ENCODE results near the gene FAM20C.
A peak's percentile ranks its signal among the peaks of the same experiment; 100 is the strongest.
"Not testable (repeated sequence)": the region's sequence is repeated elsewhere in the genome, so short reads cannot be mapped to it uniquely, and the experiment has no call there.

FAM20C gene

GRCh38 chr7:192701-193480 is 520 bp downstream of the FAM20C start:
- DNase-seq (ENCODE audit: low spot score) = peak; percentile 52

DNA sequence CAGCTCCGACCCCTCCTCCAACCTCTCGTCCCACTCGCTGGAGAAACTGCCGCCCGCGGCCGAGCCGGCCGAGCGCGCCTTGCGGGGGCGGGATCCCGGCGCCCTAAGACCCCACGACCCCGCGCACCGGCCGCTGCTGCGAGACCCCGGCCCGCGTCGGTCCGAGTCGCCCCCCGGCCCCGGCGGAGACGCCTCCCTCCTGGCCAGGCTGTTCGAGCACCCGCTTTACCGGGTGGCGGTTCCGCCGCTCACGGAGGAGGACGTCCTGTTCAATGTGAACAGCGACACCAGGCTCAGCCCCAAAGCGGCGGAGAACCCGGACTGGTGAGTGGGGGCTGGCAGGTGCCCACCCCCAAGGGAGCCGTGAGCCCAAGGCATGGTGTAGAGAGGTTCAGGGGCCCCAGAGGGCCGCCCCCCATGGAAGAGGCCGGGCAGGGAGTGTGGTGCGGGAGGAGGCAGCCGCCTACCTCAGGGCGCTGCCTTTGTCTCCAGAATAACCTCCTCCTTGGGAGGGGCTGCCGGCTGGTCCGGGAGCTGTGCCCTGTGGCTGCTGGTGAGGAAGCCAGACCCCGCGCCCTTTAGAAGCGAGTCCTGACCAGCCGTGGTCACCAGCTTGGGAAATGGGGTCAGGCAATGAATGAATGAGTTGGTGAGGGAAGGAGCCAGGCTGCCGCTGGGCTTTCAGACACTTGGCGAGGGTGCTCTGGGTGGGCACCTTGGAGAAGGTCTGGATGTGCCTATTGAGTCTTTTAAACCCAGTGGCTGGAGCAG is 1.3 kb downstream of the FAM20C start:
- DNase-seq (ENCODE audit: low spot score) = peak; percentile 49

DNA sequence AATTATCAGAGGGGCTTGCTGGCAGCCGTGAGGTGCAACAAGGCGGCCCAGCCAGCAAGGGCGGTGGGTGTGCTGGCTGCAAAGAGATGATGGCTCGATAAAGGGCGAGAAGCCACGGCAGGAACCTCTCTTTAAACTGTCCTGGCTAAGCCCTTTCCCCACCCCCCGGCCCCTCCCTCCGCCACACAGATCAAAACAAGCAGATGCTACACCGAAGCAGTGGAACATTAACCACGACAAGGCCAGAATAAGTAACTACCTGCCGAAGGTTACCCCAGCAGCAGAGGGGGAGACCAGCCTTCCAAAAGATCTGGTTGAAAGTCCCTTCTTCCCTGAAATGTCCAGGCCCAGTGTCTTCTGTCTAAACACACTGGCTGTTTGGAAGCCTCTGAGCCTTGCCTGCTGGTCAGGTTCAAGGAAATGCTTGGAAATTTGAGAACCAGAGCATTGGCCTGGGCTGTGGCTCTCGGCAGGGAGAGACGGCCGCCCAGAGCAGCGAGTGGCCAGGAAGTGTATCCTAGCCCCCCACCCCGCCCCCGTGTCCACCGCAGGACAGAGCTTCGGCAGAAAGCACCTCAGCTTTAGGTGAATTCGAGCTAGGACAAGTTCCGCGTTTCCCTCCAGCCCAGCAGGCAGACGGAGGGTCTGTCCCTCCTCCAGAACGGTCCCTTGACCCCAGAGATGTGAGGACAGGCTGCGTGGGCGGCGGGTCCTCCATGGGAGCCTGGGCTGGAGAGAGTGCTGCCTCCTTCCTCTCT is 2.1 kb downstream of the FAM20C start:
- DNase-seq (ENCODE audit: low spot score) = peak; percentile 75

GRCh38 chr7:195010-195829 is 2.8 kb downstream of the FAM20C start:
- DNase-seq (ENCODE audit: low spot score) = no peak

GRCh38 chr7:195830-196128 is 3.4 kb downstream of the FAM20C start:
- no peak for DNase-seq (ENCODE audit: low spot score)

DNA sequence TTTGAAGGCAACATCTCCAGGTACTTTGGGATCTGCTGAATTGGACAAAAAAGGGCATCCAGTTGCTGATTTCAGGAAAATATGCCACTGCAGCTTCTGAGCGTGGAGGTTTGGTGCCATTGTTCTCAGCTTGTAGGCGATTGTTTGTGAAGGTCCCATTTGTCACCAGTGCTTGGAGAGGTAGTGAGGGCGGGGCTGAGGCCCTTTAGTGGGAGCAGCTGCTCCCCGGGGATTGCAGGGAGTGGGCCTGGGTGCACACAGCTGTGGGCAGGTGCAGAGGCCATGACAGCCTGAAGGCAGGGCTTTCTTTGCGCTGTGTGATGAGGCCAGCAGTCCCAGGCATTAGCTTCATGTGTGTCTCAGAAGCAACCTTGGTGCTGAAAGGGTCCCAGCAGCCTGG is 3.9 kb downstream of the FAM20C start:
- DNase-seq (ENCODE audit: low spot score) = no peak

DNA sequence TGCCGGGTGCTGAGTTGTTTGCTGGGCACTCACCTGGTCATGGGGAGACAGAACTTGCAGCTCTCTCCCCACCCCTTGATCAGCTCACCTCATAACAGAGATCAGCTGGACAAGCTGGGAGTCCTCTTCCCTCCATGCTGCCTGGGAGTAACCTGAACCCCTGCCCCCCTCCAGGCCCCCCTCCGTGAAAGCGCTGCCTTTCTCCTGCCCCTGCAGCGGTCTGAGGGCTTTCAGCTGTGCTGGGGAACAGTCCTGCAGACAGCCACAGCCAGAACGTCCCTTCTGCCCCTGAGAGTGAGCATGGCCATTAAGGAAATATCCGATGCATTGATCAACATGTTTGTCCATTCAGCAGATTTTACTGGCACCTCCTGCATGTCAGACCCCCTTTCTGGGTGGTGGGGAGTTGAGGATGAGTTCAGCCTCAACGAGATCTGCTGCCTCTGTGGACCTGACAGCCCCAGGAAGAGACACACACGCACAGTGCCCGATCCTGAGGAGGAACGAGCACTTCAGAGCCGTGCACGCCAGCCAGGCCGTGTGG is 4.5 kb downstream of the FAM20C start:
- DNase-seq (ENCODE audit: low spot score) = no peak

DNA sequence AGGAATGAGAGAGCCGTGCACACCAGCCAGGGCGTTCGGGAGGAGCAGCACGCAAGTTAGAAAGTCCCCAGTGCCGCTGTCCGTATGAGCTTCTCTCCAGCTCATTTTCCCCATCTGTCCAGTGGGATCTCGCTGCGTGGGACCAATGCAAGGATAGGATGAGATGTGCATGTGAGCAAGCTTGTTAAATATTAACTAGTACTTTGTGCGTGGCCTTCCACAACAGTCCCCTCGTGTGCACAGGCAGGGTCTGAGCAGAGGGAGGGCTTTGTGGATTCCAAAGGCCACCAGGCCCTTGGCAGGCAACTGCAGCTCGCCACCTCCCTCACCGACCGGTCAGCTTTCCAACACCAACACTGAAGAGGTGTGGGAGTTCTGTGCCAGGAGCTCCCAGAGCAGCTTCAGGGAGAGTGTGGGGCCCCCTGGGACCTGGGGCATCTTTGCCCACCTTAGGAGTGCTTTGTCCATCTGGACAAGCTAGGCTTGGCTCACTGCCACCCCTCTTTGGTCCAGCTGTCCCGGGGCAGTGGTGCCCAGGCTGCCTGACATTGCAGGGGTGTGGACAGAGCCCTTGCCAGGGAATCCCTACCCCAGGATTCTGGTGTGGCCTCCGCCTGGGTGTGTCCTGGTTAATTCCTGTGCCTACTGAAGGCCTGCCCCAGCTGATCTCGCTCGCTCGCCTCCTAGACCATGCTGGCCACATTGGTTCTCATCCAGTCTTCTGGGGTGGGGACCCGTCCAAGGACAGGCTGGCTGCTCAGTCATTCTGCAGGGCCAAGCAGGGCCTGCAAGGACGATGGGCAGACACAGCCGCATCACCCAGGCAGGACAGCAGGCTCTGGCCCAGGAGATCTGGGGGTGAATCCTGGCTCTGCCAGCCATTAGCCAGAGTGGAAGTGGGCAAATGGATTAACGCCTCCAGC is 5.3 kb downstream of the FAM20C start:
- no peak for DNase-seq (ENCODE audit: low spot score)

DNA sequence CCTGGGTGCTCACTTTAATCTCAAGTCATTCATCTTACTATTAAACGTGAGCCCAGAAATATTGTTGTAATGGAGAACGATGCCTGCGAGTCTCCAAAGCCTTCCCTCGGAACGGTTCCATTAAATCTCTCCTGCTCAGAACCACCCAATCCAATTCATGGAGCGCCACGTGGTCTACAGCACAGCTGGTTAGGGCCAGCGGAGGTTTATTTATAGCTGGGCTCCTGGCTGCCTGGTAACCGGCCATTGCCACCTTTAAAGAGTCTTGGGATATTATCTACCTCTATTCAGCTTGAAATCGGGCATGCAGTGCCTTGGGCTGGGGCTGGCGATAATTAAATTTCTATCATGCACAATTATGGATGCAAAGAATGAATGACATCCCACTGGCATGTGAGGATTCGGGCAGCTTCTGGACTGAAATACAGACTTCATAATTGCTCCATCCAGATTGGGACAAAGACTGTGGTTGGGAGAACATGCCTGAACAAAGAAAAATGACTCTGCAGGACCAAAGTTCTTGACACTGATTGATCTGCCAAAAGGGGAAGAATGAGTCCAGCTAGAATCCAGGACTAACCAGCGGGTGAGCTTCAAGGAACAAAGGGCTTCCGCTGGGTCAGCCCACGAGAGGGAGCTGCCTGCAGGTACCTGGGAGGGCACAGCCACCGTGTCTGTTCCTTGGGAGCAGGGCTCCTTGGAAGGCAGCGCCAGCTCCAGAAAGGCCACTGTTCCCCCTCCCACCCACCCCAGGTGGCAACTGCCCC is 7.3 kb downstream of the FAM20C start:
- DNase-seq (ENCODE audit: low spot score) = no peak

GRCh38 chr7:200290-200689 is 7.9 kb downstream of the FAM20C start:
- DNase-seq (ENCODE audit: low spot score) = no peak

DNA sequence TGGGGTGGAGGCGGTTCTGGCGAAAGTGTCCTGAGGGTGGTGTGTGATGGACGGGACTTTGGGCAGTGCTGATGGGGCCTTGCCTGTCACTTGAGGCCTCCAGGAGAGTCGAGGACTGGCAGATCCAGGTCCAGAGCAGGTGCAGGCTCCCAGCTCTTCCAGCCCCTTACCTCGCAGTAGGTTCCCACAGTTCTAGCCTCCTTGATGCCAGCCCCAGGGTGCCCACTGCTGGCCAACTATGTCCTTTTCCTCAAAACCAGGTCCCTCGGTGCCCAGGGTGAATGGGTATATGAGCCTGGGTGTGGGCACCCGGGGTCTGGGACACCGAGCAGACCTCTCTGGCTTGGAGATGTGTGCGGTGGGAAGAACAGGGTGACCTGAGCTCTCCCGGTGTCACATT is 8.3 kb downstream of the FAM20C start:
- DNase-seq (ENCODE audit: low spot score) = no peak

DNA sequence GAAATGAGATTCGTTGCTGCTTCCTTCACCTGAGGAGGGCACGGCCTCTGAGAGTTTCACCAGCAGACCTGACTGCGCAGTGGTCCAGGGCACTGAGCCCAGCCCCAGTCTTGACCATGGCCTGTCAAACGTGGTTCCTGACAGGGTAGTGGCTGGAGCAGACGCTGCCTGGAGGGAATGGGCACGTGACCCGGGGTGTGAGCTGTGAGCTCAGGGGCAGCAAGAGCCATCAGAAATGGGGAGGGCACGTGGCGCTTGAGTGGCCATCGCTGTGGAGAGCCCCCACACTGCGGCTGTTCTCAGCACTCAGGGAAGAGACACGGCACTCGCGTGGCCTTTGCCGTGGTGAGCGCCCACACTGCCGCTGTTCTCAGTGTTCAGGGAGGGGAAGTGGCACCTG is 12.0 kb downstream of the FAM20C start:
- DNase-seq (ENCODE audit: low spot score) = no peak

DNA sequence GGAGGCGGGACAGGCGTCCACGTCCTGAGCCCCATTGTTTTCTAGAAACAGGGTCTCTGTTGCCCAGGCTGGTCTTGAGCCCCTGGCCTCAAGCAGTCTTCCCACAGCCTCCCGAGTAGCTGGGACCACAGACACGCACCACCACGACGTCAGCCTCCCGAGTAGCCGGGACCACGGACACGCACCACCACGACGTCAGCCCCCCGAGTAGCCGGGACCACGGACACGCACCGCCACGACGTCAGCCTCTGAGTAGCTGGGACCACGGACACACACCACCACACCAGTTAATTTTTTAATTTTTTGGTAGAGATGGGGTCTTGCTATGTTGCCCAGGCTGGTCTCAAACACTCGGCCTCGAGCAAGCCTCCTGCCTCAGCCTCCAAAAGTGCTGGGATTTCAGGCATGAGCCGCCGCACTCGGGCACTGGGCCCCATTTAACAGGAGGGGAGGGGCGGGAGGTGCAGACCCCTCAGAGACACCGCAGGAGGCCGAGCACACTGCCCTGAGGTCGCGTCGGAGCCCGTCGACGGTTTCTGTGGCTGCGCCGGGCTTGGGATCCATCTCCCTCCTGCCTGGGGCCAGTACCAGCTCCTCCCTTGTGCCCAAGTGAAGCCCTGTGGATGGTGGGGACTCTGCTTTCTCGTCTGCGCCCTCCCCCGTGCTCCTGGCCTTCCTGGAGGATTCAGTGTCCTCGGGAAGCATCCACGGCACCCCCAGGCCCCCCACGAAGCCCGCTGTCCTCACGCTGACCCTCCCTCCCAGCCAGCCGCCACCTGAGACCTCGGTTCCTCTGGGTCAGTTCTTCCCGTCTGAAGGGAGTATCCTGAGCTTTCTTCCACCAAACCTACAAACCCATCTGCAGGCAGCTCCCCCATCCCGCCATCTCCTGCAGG is 13.0 kb downstream of the FAM20C start:
- no peak for DNase-seq (ENCODE audit: low spot score)

- not testable (repeated sequence) for DNase-seq (ENCODE audit: low spot score)
Observed at GRCh38 chr7:206351-206750, 14.0 kb downstream of the FAM20C start.

DNA sequence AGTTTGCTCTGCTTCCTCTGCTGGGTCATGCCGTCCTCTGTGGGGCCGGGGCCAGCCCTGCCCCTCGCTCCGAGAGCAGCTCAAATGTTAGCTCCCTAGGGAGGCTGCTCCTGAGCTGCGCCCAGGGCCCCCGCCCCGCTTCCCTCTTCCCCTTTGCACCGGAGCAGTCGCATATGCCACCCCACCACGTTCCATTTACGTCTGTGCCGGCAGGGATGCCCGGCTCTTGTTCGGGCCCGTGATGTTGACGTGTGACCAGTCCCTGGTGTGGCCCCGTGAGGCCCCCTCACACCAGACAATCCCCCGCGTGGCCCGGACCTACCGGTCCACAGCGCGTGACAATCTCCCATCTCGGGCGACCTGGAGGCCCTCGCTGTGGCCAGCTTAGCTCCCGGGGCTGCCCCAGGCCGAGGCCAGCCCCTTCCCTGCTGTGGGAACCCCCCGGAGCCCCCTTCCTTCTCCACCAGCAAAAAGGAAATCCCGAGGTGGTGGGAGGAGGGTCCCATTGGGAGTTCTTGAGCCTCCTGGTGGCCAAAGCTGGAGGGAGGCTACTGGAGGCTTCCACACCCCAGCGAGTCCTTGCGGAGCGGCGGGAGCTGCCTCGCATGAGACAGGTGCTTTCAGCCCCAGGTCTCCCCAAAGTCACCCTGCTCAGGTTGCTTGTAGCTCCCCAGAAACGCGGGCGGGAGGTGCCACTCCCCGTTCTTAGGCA is 15.2 kb downstream of the FAM20C start:
- no peak for DNase-seq (ENCODE audit: low spot score)

- no peak for DNase-seq (ENCODE audit: low spot score)
Observed at GRCh38 chr7:208130-208673, 15.8 kb downstream of the FAM20C start.

- no peak for DNase-seq (ENCODE audit: low spot score)
Observed at GRCh38 chr7:208816-209215, 16.4 kb downstream of the FAM20C start.

DNA sequence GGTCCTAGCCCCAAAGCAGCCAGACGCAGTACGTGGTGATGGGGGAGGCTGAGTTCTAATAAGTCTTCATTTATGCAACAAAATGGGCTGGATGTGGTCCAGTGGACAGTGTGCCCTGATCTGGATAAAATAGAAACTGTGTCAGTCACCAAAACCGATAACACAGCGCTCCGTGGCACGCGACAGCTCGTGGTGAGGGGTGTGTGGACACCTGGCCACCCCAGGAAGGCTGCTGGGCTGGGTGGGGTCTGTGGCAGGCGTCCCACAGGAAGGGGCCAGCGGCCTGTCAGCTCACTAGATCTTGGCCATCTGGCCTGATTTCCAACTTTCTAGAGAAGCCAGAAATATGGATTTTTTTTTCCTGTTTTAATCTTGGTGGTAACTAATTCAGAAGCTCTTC is 17.0 kb downstream of the FAM20C start:
- DNase-seq (ENCODE audit: low spot score) = no peak

All from HuH-7 (cell line).